Caco-2 (cell line): ENCODE results near the gene SLC24A4. TPM values are rescaled to one million over a fixed set of nuclear protein-coding genes. Genes with fewer than 3 reads are reported as not detected.

Source experiments
- BruUV-seq: library from RNA; stranded (reverse); fragments of 400-500 nt; replicated peaks from 2 replicates; lab custom pipeline; 2021; lab: Mats Ljungman, UMichigan
- CTCF ChIA-PET: fragments of 300-600 bp; sonication (Branson Sonifier 250); formaldehyde crosslinking; loops from one replicate; lab custom pipeline; 2022; ENCODE audit warnings: antibody characterized with exemption; lab: Charles Lee
- POLR2A ChIA-PET: fragments of 300-600 bp; sonication (Branson Sonifier 250); formaldehyde crosslinking; loops from one replicate; lab custom pipeline; 2022; ENCODE audit warnings: antibody characterized with exemption; lab: Charles Lee
- DNase-seq, 2 experiments: peaks; one replicate each; pipeline versions ENCODE4 v3.0.0 to v3.0.0-alpha.2; 2020 to 2022
- H3K27me3 ChIP-seq: replicated peaks from 2 replicates; pipeline ENCODE4 v1.6.0; 2011; ENCODE audit warnings: low read length; ENCODE audit not compliant: control insufficient read depth, insufficient read depth
- H3K36me3 ChIP-seq: 2 replicates; pipeline ENCODE4 v1.5.1; 2011; ENCODE audit warnings: low read length; ENCODE audit not compliant: control insufficient read depth, insufficient read depth
- H3K4me1 ChIP-seq: fragments of 250-450 bp; sonication (Bioruptor Pico); 2 replicates; pipeline ENCODE4 v1.5.1; 2020; ENCODE audit warnings: mild to moderate bottlenecking
- H3K4me3 ChIP-seq: 2 replicates; pipeline ENCODE4 v1.5.1; 2011; ENCODE audit warnings: low read depth, mild to moderate bottlenecking, control low read depth, low read length
- H3K9me3 ChIP-seq: fragments of 250-450 bp; sonication (Bioruptor Pico); 2 replicates; pipeline ENCODE4 v1.5.1; 2020; ENCODE audit warnings: mild to moderate bottlenecking, moderate library complexity
- H3K27ac Mint-ChIP-seq: one replicate; pipeline ENCODE4 v1.8.0; 2022; ENCODE audit warnings: mixed read lengths; ENCODE audit not compliant: unreplicated experiment
- H3K27me3 Mint-ChIP-seq: one replicate; pipeline ENCODE4 v1.8.0; 2022; ENCODE audit warnings: mixed read lengths; ENCODE audit not compliant: insufficient read depth, unreplicated experiment
- H3K36me3 Mint-ChIP-seq: one replicate; pipeline ENCODE4 v1.8.0; 2022; ENCODE audit warnings: mild to moderate bottlenecking, mixed read lengths; ENCODE audit not compliant: insufficient read depth, unreplicated experiment
- H3K4me1 Mint-ChIP-seq: one replicate; pipeline ENCODE4 v1.8.0; 2022; ENCODE audit warnings: low read depth, mixed read lengths; ENCODE audit not compliant: unreplicated experiment
- H3K4me3 Mint-ChIP-seq: one replicate; pipeline ENCODE4 v1.8.0; 2022; ENCODE audit warnings: mild to moderate bottlenecking, moderate library complexity, mixed read lengths; ENCODE audit not compliant: unreplicated experiment
- H3K9me3 Mint-ChIP-seq: one replicate; pipeline ENCODE4 v1.8.0; 2022; ENCODE audit warnings: mixed read lengths; ENCODE audit not compliant: unreplicated experiment
- intact Hi-C: fragments of 100-400 bp; cut with micrococcal nuclease; formaldehyde crosslinking; loops from one replicate; pipeline ENCODE4 v1.10.0; 2022; ENCODE audit not compliant: unreplicated experiment
- total RNA-seq: library from RNA; stranded (reverse); gene quantifications from 2 replicates; pipeline ENCODE4 v1.2.3, GENCODE V29; 2022
- TF ChIP-seq, protein P1 (sequence below), 2 experiments: fragments of 200-600 bp in 1 of 2; IDR thresholded peaks; 1 replicate in 1 of 2; 2 replicates in 1 of 2; pipeline versions ENCODE4 v1.5.1 to v1.8.0; 2011 to 2022; ENCODE audit warnings: antibody characterized with exemption in 1 of 2, control low read depth in 1 of 2, inconsistent platforms in 1 of 2, low read depth in 1 of 2, low read length in 1 of 2, mild to moderate bottlenecking in 1 of 2, moderate library complexity in 1 of 2; ENCODE audit not compliant: insufficient read depth in 1 of 2, severe bottlenecking in 1 of 2, unreplicated experiment in 1 of 2

Gene SLC24A4
- total RNA-seq, 1 experiment from 2014 or later = not detected

DNA sequence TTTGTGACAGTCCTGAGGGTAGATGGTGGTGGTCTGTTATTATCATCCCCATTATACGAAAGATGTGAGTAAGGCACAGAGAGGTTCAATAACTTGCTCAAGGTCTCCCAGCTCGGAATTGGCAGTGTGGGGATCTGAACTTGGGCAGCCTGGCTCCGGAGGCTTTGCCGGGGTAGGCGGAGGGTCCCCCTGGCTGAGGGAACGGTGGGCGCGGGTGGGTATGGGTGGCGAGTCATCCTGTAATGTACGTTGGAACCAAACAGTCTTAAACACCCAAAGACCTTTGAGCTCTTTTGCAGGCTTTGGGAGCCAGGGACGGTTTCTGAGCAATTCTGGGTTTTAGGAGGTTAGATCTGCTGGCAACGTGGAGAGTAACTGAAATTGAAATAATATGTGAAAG, 16.5 kb downstream of the SLC24A4 start:
- CTCF ChIA-PET = no interaction called here
- H3K27me3 Mint-ChIP-seq = peaks cover 16% of the 10 kb centered on the region

DNA sequence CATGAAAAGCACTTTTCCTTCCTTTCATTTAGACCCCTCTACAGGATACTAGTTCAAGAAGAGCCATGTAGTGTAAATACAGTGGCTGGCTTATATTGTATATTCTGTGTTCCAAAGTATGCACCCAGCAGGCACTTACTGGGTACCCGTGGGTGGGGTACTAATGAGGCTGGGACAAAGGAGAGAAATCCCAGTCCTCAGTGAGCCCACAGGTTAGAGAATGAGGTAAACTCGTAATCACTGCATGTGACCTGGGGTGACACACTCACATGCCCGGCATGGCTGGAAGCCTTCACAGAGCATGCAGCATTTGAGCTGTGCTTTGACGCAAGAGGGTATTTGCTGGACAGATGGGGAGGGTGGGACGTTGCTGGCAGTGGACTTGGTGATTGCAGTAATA, 17.1 kb downstream of the SLC24A4 start:
- H3K9me3 ChIP-seq = no peaks in the 10 kb centered on the region
- H3K4me1 ChIP-seq = no peaks in the 10 kb centered on the region
- H3K9me3 Mint-ChIP-seq = peaks cover 10% of the 10 kb centered on the region
- no peaks in the 10 kb centered on the region for H3K36me3 Mint-ChIP-seq
- no peak overlapping the region for H3K27ac Mint-ChIP-seq
- POLR2A ChIA-PET = no interaction called here
- intact Hi-C loops = no loop called here
- no peaks in the 10 kb centered on the region for H3K27me3 ChIP-seq
- no peak overlapping the region for H3K4me3 Mint-ChIP-seq
- peaks cover 18% of the 10 kb centered on the region for H3K27me3 Mint-ChIP-seq
- CTCF ChIA-PET = no interaction called here
- H3K4me3 ChIP-seq = no peak overlapping the region
- H3K4me1 Mint-ChIP-seq = no peaks in the 10 kb centered on the region
- DNase-seq = no peak
- TF ChIP-seq, protein P1, sequence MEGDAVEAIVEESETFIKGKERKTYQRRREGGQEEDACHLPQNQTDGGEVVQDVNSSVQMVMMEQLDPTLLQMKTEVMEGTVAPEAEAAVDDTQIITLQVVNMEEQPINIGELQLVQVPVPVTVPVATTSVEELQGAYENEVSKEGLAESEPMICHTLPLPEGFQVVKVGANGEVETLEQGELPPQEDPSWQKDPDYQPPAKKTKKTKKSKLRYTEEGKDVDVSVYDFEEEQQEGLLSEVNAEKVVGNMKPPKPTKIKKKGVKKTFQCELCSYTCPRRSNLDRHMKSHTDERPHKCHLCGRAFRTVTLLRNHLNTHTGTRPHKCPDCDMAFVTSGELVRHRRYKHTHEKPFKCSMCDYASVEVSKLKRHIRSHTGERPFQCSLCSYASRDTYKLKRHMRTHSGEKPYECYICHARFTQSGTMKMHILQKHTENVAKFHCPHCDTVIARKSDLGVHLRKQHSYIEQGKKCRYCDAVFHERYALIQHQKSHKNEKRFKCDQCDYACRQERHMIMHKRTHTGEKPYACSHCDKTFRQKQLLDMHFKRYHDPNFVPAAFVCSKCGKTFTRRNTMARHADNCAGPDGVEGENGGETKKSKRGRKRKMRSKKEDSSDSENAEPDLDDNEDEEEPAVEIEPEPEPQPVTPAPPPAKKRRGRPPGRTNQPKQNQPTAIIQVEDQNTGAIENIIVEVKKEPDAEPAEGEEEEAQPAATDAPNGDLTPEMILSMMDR (IDR thresholded peaks at IDR 0.05; ENCODE audit: insufficient read depth in 1 of 2, low read depth in 1 of 2, low read length in 1 of 2, severe bottlenecking in 1 of 2, unreplicated experiment in 1 of 2) = no peak
- BruUV-seq = no TSS peak
- H3K36me3 ChIP-seq = no peaks in the 10 kb centered on the region

More for the DNA sequence above, 16.5 kb downstream of the SLC24A4 start:
- no peaks in the 10 kb centered on the region for H3K36me3 ChIP-seq
- BruUV-seq = no TSS peak
- TF ChIP-seq, protein P1 (IDR thresholded peaks at IDR 0.05; ENCODE audit: insufficient read depth in 1 of 2, low read depth in 1 of 2, low read length in 1 of 2, severe bottlenecking in 1 of 2, unreplicated experiment in 1 of 2) = no peak
- no peaks in the 10 kb centered on the region for H3K4me1 ChIP-seq
- DNase-seq = no peak
- no peak overlapping the region for H3K4me3 ChIP-seq
- no peaks in the 10 kb centered on the region for H3K36me3 Mint-ChIP-seq
- H3K4me1 Mint-ChIP-seq = no peaks in the 10 kb centered on the region
- H3K27ac Mint-ChIP-seq = no peak overlapping the region
- H3K4me3 Mint-ChIP-seq = no peak overlapping the region
- POLR2A ChIA-PET = no interaction called here
- peaks cover 10% of the 10 kb centered on the region for H3K9me3 Mint-ChIP-seq
- intact Hi-C loops = no loop called here
- no peaks in the 10 kb centered on the region for H3K9me3 ChIP-seq
- no peaks in the 10 kb centered on the region for H3K27me3 ChIP-seq

GRCh38 chr14:92340931-92341330, 18.0 kb downstream of the SLC24A4 start:
- H3K4me1 ChIP-seq = no peaks in the 10 kb centered on the region
- TF ChIP-seq, protein P1 (IDR thresholded peaks at IDR 0.05; ENCODE audit: insufficient read depth in 1 of 2, low read depth in 1 of 2, low read length in 1 of 2, severe bottlenecking in 1 of 2, unreplicated experiment in 1 of 2) = no peak
- peaks cover 22% of the 10 kb centered on the region for H3K27me3 Mint-ChIP-seq
- H3K9me3 ChIP-seq = no peaks in the 10 kb centered on the region
- H3K4me1 Mint-ChIP-seq = no peaks in the 10 kb centered on the region
- H3K36me3 Mint-ChIP-seq = no peaks in the 10 kb centered on the region
- H3K36me3 ChIP-seq = no peaks in the 10 kb centered on the region
- intact Hi-C loops = no loop called here
- no peak overlapping the region for H3K4me3 ChIP-seq
- no TSS peak for BruUV-seq
- peaks cover 10% of the 10 kb centered on the region for H3K9me3 Mint-ChIP-seq
- CTCF ChIA-PET = no interaction called here
- H3K4me3 Mint-ChIP-seq = no peak overlapping the region
- no peaks in the 10 kb centered on the region for H3K27me3 ChIP-seq
- POLR2A ChIA-PET = no interaction called here
- no peak overlapping the region for H3K27ac Mint-ChIP-seq
- no peak for DNase-seq
